Measurements from ENCODE around the gene TAOK1.

TAOK1 gene

GRCh38 chr17:29359777-29360176 lies 30.4 kb upstream of the TAOK1 start:
- Histone ChIP-seq H3K79me2 (ENCODE audit: insufficient read depth, low read length) (no peaks in the 10 kb centered on the region), H3F3A (ENCODE audit: low read depth) (no peaks in the 10 kb centered on the region), H3K4me1 (ENCODE audit: insufficient read depth, low read length, poor library complexity, severe bottlenecking) (no peaks in the 10 kb centered on the region), H4K20me1 (ENCODE audit: insufficient read depth, low read length, poor library complexity, severe bottlenecking) (no peaks in the 10 kb centered on the region), H3K36me3 (ENCODE audit: insufficient read depth, low read length) (no peaks in the 10 kb centered on the region), H3K4me3 (ENCODE audit: low read length, poor library complexity, severe bottlenecking) (no peak overlapping the region), H3K4me2 (ENCODE audit: low read depth, low read length, poor library complexity, severe bottlenecking) (no peak overlapping the region), H3K27me3 (ENCODE audit: insufficient read depth, low read length, poor library complexity, severe bottlenecking) (no peaks in the 10 kb centered on the region), H3K9ac (ENCODE audit: low read depth, low read length, poor library complexity, severe bottlenecking) (no peak overlapping the region), H3K9me2 (replicated peaks; ENCODE audit: low read depth, low read length) (no peaks in the 10 kb centered on the region), H2AFZ (ENCODE audit: low read length) (no peak overlapping the region), H3K9me3 (ENCODE audit: insufficient read depth, low read depth, low read length) (no peaks in the 10 kb centered on the region)
- TF ChIP-seq EZH2phosphoT487 (IDR thresholded peaks at IDR 0.05; ENCODE audit: borderline replicate concordance) (no peak), CTCF (conservative IDR thresholded peaks at IDR 0.05; ENCODE audit: low read length) (no peak)

GRCh38 chr17:29363716-29364115 lies 26.4 kb upstream of the TAOK1 start:
- Histone ChIP-seq H4K20me1 (ENCODE audit: insufficient read depth, low read length, poor library complexity, severe bottlenecking) (no peaks in the 10 kb centered on the region), H3K4me2 (ENCODE audit: low read depth, low read length, poor library complexity, severe bottlenecking) (no peak overlapping the region), H3K36me3 (ENCODE audit: insufficient read depth, low read length) (no peaks in the 10 kb centered on the region), H3K4me3 (ENCODE audit: low read length, poor library complexity, severe bottlenecking) (no peak overlapping the region), H3F3A (ENCODE audit: low read depth) (no peaks in the 10 kb centered on the region), H3K9ac (ENCODE audit: low read depth, low read length, poor library complexity, severe bottlenecking) (no peak overlapping the region), H3K79me2 (ENCODE audit: insufficient read depth, low read length) (no peaks in the 10 kb centered on the region), H3K9me2 (replicated peaks; ENCODE audit: low read depth, low read length) (no peaks in the 10 kb centered on the region), H3K4me1 (ENCODE audit: insufficient read depth, low read length, poor library complexity, severe bottlenecking) (no peaks in the 10 kb centered on the region), H3K27me3 (ENCODE audit: insufficient read depth, low read length, poor library complexity, severe bottlenecking) (no peaks in the 10 kb centered on the region), H3K9me3 (ENCODE audit: insufficient read depth, low read depth, low read length) (no peaks in the 10 kb centered on the region), H2AFZ (ENCODE audit: low read length) (no peak overlapping the region)
- no peak for TF ChIP-seq EZH2phosphoT487 (IDR thresholded peaks at IDR 0.05; ENCODE audit: borderline replicate concordance)
- no peak for TF ChIP-seq CTCF (conservative IDR thresholded peaks at IDR 0.05; ENCODE audit: low read length)

- H3K36me3 ChIP-seq (ENCODE audit: insufficient read depth, low read length) = no peaks in the 10 kb centered on the region
- H3K79me2 ChIP-seq (ENCODE audit: insufficient read depth, low read length) = no peaks in the 10 kb centered on the region
- H4K20me1 ChIP-seq (ENCODE audit: insufficient read depth, low read length, poor library complexity, severe bottlenecking) = no peaks in the 10 kb centered on the region
- no peaks in the 10 kb centered on the region for H3F3A ChIP-seq (ENCODE audit: low read depth)
- H3K27me3 ChIP-seq (ENCODE audit: insufficient read depth, low read length, poor library complexity, severe bottlenecking) = no peaks in the 10 kb centered on the region
- H3K9me2 ChIP-seq (replicated peaks; ENCODE audit: low read depth, low read length) = no peaks in the 10 kb centered on the region
- no peak for TF ChIP-seq CTCF (conservative IDR thresholded peaks at IDR 0.05; ENCODE audit: low read length)
- TF ChIP-seq EZH2phosphoT487 (IDR thresholded peaks at IDR 0.05; ENCODE audit: borderline replicate concordance) = no peak
- no peaks in the 10 kb centered on the region for H3K9me3 ChIP-seq (ENCODE audit: insufficient read depth, low read depth, low read length)
- H3K4me2 ChIP-seq (ENCODE audit: low read depth, low read length, poor library complexity, severe bottlenecking) = no peak overlapping the region
- H3K9ac ChIP-seq (ENCODE audit: low read depth, low read length, poor library complexity, severe bottlenecking) = no peak overlapping the region
- no peak overlapping the region for H3K4me3 ChIP-seq (ENCODE audit: low read length, poor library complexity, severe bottlenecking)
- no peaks in the 10 kb centered on the region for H3K4me1 ChIP-seq (ENCODE audit: insufficient read depth, low read length, poor library complexity, severe bottlenecking)
- no peak overlapping the region for H2AFZ ChIP-seq (ENCODE audit: low read length)
Measured at GRCh38 chr17:29364691-29365090, 25.5 kb upstream of the TAOK1 start.
